Measurements from ENCODE around the gene NLGN1.
A peak's percentile ranks its signal among the peaks of the same experiment; 100 is the strongest.
"Not testable (repeated sequence)": the region's sequence is repeated elsewhere in the genome, so short reads cannot be mapped to it uniquely, and the experiment has no call there.

The NLGN1 gene

DNA sequence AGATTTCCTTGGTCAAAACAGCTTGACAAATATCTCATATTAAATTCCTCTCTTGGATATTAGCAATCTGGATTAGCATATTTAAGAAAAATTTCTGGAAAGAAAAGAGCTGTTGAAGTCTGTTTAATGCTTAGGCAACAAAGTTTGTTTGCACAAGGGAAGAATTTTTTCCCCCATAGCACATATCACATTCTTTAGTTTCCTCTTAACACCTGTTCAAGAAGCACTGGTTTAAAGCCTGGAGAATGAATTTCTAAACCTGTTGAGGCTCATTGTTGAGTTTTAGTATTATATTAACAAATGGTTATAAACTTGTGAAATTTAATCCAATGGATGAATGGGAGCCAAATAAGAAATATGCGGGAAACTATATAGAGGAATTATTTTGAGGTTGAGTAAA lies 41.5 kb downstream of the NLGN1 start:
- DNase-seq = no peak

DNA sequence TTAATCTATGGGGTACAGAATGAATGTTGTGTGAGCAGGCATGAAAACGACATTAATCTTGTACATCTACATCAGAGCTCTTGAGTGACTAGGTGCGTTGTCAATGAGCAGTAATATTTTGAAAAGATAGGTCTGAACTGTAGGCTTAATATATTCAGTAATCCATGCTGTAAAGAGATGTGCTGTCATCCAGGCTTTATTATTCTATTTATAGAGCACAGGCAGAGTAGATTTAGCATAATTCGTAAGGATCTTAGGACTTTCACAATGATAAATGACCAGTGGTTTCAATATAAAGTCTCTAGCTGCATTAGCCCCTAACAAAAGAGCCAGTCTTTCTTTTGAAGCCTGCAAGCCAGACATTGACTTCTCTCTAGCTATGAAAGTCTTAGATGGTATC lies 43.0 kb downstream of the NLGN1 start:
- DNase-seq = no peak

DNA sequence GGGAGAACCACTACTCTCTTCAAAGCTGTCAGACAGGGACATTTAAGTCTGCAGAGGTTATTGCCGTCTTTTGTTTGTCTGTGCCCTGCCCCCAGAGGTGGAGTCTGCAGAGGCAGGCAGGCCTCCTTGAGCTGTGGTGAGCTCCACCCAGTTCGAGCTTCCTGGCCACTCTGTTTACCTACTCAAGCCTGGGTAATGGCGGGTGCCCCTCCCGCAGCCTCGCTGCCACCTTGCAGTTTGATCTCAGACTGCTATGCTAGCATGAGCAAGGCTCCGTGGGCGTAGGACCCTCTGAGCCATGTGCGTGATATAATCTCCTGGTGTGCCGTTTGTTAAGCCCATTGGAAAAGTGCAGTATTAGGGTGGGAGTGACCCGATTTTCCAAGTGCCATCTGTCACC lies 54.0 kb downstream of the NLGN1 start:
- not testable (repeated sequence) for DNase-seq

DNA sequence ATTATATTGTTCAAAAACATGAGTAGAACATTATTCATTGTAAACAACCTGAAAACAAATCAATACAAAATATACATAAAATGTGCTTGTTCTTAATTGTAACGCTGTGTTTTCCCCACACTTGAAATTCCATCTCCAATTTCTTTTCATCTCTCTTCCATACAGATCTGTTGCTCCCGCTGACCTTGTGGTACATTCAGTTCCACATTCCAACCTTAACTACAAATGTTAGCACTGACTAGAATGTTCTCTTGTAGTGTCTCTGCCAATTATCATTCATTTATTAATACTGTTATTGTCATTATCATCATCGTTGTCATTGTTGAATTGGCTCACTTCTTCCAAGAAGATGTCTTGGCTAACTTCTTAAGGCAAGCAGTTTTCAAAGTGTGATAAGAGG lies 65.7 kb downstream of the NLGN1 start:
- no peak for DNase-seq

DNA sequence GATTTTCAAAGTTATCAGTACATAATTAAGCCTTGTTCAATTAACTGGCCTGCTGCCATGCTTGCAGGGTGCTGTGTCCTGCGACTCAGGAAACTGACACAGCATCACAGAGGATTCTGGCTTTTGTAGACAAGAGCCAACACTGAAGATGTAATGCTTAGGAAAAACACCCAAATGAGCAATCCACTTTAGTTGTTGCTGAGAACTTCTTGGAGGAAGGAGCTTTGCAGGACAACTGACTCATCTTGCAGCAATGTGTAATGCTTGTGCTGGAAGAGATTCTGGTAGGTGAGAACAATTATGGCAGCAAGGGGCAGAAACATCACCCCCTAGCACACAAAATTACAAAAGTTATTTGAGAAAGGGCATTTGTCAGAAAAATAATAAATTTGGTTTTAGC lies 67.6 kb downstream of the NLGN1 start:
- DNase-seq = no peak

DNA sequence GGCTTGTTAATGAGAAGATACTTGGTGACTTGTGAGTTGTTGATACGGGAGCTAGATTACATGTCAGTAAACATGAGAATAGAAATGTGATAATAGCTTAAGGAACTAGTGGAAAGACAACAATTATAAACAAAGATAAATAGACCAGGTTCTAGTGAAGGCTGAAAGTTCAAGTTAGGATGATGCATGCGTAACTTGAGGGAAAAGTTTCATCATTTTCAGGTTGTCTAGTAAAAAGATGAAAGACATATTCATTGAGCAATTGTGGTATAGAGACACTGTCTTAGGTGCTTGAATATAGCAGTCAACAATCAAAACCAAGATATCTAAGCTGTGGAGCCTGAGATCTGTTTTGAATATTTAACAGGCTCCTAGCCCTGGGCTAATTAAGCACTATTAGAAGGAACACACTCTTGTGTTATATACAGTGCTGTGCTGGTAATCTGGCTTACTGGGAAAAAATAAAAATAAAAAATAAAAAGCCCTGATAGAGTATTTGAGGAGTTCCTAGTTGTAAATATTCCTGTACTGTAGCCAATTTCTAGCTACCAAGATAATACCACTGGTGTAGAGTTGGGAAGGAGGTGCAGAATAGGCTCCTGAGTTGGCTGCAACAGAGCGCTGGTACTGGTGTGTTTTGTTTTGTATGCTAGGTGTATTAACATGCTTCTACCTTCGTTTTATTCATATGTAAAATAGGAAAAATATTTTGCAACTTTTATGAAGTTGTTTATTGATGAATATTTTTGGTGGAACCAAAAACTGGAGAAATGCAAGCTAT lies 68.5 kb downstream of the NLGN1 start:
- no peak for DNase-seq

DNA sequence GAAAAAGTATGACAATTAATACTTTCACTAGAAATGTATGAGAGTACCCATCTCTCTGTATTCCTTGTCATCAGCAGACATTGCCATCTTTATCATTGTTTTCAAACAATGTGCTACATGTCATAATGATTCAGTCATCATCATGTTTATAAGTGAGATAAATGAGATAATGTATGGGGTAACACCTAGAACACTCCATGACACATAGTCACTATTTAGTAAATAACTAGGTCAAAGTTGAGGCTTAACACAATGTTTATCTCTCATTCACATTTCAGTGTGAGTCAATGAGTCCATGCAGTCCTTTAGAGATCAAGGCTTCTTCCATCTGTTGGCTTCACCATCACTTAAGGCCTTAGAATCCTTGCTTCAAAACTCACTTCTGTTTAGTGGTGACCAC lies 70.0 kb downstream of the NLGN1 start:
- no peak for DNase-seq

DNA sequence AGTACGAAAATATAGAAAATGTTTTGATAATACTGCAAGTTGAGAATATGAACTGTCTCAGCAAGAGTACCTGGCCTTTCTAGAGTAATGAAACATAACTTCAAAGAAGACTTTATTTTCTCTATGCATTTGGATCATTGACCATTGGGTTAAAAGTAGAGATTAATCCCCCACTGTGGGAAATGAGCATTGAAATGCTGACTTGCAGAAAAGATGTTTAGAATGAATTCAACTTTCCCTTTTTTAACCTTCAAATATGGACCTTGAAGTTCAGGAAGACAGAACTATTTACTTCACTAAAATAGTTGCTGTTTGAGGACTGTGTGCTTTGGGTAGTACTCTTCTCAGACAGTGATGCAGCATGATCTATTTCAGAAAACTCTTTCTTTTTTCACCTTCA lies 75.7 kb downstream of the NLGN1 start:
- no peak for DNase-seq

DNA sequence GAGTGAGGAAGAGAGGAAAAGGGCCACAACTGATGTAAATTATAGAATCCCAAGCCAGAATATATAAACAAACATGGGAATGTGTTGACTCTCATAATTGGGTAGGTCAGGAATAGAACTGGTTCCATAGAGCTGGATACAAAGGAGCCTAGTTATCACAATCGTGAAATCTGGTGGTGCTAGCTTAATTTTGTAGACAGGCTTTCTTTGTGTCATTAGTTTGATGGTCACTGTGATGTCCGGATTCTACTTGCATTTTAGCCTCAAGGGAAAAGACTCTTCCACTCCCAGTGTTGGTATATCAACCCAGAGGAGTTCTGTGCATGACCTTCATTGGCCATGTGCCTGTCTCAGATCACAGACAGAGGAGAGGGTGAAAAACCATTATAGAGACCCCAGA lies 81.8 kb downstream of the NLGN1 start:
- no peak for DNase-seq

DNA sequence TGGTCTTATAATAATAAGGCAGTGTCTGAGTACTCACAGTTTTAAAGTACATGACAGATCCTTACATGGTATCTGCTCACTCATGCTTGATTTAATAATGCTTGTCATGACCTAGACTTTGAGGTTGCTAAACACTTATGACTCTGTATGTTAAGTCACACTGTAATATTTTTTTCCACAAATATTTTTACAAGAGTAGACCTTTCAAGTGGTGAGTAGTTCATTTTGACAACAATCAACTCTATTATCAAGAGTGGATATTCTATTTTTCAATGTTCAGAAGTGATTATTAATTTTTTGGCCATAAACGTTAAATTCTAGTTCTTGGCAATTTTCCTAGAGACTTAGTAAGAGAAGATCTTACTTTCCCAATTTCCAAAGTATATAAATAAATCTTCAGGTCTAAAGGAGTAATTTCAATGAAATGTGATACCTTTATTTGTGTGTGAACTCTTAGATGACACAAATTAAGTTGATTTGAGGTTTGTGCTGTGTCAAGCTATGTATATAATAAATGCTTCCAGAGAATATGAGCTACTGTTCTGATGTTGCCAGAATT lies 104.5 kb downstream of the NLGN1 start:
- DNase-seq = no peak

DNA sequence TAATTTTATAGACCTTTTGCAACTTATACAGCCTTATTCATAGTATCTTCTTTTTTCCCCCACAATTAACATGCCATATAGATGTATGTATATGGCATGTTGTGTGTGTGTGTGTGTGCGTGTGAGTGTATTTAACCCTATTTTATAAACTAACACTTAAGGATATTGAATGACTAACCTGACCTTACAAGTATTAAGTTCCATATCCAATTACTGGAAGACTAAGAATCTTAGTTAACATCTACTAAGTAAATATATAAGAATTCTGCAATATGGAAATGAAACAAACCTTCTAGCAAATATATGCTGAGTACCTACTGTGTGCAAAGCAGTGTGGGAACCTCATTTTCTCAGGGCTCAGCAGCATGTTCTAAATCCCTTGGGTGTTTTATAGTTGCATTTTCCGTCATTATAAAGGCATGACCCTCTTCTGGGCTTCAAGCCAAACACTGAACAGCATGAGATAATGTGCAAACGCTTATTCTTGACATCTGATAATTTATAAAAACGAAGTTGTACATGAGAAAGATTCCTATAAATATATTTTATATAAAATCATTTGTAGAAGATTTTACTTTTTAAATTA lies 105.5 kb downstream of the NLGN1 start:
- peak; percentile 59 for DNase-seq

DNA sequence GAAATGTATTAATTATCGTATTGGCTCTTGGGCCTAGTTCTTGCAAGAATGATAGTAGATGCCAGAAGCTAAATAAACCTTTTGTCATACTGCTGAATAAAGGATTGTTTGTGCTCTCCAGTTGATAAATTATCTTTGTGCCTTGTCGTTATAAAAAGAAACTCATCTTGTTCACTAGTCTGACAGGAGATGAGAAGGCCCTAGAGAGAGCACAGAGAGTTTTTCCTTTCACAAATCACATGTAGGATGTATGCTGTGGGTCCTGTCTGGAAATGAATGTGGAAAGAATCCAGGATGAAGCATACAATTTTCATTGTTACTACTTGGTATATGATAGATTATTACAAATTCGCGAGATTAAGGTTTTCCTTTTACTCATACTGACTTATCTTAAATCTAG lies 113.0 kb downstream of the NLGN1 start:
- DNase-seq = no peak

DNA sequence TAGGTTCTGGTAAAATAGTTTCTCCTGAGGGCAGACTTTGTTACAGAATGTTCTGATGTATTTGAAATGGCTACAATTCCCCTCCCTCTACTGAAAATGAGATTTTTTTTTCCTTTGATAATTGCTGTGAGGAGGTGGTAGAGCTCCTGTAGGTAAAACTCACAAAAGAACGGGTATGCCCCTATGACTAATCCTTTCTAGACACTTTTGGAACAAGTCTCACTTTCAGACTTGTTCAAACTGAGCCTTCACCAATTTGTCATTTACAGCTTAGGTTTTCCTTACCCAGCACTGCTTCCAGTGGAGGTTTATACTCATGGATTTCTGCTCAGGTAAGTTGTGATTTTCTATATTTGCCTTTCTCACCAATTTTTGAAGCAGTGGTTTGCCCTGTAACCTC lies 115.6 kb downstream of the NLGN1 start:
- no peak for DNase-seq

DNA sequence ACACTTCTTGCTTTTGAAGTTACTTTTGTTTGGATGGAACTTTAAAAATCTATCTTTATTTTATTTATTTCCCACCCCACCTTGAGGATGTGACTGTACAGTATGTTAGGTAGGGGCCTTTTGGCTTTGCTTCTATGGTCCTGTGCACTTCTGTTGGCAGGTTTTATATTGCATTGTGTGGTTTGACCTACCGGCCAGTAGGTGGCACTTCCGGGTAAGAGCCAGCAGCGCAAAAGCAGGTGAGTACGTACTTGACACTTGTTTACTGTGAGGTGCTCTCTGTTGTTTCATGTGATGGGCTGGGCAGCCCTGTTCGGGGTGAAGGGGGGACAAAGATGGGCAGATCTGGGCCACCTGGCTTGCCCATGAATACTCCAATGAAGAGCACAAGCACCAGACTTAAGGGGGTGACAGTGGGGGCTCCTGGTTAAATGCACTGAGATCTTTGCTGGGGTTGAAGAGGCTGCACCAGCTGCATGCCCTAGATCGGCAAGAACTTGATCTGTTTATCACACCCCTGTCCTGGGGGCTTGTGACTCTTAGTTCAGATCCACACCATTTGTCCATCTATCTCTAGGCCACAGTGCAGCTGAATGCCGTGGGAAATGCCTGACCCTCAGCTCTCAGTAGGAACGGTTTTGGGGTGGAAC lies 131.6 kb downstream of the NLGN1 start:
- peak; percentile 17 for DNase-seq

DNA sequence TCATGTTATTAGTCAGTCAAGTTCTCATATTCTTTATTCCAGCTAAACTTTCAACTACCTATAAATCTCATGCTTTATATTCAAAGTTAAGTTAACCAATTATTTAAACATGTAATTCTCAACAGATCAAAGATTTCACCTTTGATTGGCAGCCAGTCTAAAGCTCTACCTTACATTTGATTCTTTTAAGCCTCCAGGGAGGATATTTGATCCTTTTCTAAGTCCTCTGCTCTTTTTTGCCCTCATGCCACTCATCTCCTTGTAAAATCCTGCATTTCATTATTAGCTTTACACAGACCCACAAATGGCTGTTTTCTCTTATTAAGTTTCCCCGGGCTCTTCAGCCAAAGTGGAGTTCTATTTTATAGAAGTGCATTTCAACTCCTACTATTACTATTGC lies 134.1 kb downstream of the NLGN1 start:
- no peak for DNase-seq

DNA sequence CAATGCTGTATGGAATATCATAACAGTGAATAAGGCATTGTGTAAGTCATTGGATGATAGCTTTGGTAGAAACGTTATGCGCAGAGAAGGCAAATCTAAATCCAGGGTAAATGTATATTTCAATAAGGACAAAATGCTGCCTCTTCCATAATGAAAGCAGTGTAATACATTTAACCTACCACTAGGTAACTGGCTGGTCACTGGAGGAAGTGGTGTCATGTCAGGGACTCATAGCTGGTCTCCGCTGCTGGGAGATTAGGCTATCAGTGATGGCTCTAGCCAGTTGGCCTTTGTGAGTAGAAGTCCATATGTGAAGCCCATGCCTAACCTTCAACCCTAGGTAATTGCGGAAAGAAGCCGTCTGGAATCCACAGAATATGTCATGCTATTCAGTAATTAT lies 140.9 kb downstream of the NLGN1 start:
- no peak for DNase-seq

DNA sequence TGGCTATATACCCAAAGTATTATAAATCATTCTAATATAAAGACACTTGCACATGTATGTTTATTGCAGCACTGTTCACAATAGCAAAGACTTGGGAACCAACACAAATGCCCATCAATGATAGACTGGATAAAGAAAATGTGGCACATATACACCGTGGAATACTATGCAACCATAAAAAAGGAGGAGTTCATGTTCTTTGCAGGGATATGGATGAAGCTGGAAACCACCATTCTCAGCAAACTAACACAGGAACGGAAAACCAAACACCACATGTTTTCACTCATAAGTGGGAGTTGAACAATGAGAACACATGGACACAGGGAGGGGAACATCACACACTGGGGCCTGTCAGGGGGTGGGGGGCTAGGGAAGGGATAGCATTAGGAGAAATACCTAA lies 148.0 kb downstream of the NLGN1 start:
- DNase-seq = not testable (repeated sequence)

DNA sequence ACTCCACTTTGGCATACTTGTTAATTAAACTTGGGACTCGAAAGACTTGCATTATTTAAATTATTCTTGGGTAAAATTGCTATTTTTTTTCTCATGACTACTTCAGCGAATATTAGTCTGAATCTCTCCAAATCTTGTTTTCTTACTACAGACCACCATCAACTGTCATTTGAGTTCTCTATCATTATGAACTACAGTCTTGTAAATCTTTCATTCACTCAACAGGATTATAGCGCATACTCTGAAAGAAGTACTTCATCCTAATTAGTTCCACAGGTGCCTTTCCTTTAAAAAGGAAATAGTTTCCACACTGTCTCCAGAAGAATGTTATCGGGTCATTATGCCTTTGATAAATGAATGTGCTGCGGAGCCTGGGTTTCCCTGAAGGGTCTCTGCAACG lies 149.5 kb downstream of the NLGN1 start:
- no peak for DNase-seq

DNA sequence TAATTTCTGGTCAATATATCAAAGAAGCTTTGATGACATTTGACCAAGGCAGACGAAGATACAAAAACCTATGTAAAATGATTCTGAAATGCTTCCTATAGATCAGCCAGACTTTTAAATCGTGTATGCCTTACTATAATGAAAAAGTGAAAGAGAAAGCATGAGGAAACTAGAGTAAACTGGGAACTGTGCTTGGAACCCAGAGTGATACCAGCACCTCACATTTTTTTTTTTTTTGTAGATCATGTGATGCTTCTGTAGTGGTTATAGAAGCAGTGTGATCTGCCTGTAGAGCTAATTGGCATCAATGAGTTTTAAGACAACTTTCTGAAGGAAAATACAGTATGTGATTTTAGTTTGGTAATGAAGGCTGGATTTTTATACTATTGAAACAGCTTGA lies 150.7 kb downstream of the NLGN1 start:
- peak; percentile 70 for DNase-seq

DNA sequence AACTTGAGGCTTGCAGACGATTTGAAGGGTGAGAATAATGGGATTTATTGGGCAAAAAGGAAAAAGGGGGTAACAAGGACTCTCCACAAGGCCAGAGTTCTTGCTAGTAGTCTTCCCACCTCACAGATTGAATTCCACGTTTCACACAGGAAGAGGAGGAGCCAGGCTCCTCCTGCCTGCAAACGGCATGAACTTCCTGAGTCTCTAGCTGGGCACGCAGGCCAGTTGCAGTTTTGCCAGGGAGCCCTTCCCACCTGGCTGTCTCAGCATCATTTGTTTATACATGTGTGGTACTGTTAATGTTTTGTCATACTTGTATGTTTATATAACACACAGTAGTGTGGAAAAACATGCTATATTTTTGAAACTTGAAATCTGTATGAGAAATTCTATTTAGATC lies 155.0 kb downstream of the NLGN1 start:
- DNase-seq = no peak

DNA sequence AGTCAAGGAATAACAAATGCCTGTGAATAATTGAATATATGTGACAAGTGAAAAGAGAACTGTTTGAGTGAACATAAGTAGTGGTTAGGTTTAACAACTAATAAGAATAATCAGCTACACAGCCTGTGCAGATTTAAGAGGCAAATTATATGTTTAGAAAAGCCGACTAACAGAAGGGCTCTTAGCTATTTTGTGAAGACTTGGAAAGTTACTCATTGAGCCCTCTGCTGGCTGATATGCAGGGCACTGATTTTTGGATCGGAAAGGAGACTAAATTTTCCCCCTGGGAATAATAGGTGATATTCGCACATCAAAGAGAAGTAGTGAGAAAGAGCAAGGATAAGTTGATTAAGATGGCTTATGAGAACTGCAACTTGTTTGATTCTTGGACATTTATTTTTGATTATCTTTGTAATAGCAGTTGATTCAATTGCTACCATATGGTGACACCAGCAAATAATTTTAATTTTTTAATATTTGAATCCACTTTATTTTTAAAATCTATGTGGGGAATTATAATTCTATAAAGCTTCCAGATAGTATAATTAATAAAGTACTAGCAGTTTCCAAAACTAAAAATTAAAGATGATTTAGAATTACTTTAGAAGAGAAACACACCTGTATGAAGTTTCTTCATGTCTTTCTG lies 156.2 kb downstream of the NLGN1 start:
- DNase-seq = peak; percentile 42

DNA sequence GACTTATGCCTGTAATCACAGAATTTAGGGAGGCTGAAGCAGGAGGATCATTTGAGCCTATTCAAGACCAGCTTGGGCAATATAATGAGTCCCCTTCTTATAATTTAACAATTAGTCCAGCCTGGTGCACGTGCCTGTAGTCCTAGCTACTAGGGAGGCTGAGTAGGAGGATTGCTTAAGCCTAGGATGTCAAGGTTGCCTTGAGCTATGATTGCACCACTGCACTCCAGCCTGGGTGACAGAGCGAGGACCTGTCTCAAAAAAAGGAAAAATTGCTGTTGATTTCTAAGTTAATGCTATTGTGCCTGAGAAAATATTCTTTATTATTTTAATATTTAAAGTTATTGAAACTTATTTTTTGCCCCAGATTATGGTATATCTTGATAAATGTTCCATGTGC lies 159.0 kb downstream of the NLGN1 start:
- DNase-seq = no peak

DNA sequence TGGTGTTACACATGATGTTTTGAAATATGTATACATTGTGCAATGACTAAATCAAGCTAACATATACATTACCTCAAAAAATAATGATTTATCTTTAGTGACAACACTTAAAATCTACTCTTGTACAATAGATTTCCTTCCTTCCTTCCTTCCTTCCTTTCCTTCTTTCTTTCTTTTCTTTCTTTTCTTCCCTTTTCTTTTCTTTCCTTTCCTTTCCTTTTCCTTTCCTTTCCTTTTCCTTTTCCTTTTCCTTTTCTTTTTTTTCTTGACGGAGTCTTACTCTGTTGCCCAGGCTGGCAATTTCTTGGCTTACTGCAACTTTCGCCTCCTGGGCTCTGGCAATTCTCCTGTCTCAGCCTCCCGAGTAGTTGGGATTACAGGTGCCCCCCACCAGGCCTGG lies 170.5 kb downstream of the NLGN1 start:
- DNase-seq = no peak

DNA sequence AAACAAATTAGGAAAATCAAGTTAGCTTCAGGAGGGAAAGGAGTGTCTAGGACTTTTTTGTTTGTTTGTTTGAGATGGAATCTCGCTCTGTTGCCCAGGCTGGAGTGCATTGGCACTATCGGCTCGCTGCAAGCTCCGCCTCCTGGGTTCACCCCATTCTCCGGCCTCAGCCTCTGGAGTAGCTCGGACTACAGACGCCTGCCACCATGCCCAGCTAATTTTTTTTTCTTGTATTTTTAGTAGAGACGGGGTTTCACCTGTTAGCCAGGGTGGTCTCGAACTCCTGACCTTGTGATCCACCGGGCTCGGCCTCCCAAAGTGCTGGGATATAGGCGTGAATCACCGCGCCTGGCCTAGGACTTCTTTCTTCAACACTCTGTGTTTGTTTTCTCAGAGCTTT lies 171.1 kb downstream of the NLGN1 start:
- DNase-seq = no peak

Data from OCI-M1 (cell line).